ENCODE measurements around the gene ADAMTSL1. TPM values are rescaled to one million over a fixed set of nuclear protein-coding genes. Genes with fewer than 3 reads are reported as not detected.

Gene ADAMTSL1
- total RNA-seq, 1 experiment from 2014 or later: not detected

- no peaks in the 10 kb centered on the region for H3K9me3 ChIP-seq (ENCODE audit: control insufficient read depth, insufficient read depth, low read depth, low read length)
- no peak overlapping the region for H3K27ac ChIP-seq (ENCODE audit: low read length)
- TF ChIP-seq POLR2AphosphoS5 (IDR thresholded peaks at IDR 0.05; ENCODE audit: low read depth, low read length): no peak
- TF ChIP-seq TCF7L2 (IDR thresholded peaks at IDR 0.05; ENCODE audit: low read depth, low read length): no peak
- no peak for TF ChIP-seq CTCF (IDR thresholded peaks at IDR 0.05)
- no peak for TF ChIP-seq SIN3A (IDR thresholded peaks at IDR 0.05; ENCODE audit: borderline replicate concordance, insufficient read depth, low read depth, low read length)
- no peak for TF ChIP-seq REST (IDR thresholded peaks at IDR 0.05; ENCODE audit: insufficient read depth in 1 of 2, low read depth in 2 of 2, low read length in 1 of 2)
- intact Hi-C loops (cut with micrococcal nuclease; ENCODE audit: unreplicated experiment): no loop called here
- no peaks in the 10 kb centered on the region for H3K4me1 ChIP-seq (ENCODE audit: control insufficient read depth, insufficient read depth, low read length)
- ATAC-seq (no peak), DNase-seq (ENCODE audit: low read depth, low spot score) (no peak)
- H3K36me3 ChIP-seq (ENCODE audit: control insufficient read depth, insufficient read depth, low read length): no peaks in the 10 kb centered on the region
- BruUV-seq (replicated peaks): no TSS peak
- H3K4me3 ChIP-seq (ENCODE audit: low read depth in 2 of 2, low read length in 2 of 2): no peak overlapping the region
- ChIA-PET POLR2A (no interaction called here), CTCF (no interaction called here)
- in situ Hi-C loops (cut with HindIII; ENCODE audit: low pct_unique_long_range_greater_than_20kb, low sequenced_read_pairs): no loop called here
- no peaks in the 10 kb centered on the region for H3K27me3 ChIP-seq (ENCODE audit: control insufficient read depth, insufficient read depth, low read length)
Measured at GRCh38 chr9:18536554-18536953, 62.6 kb downstream of the ADAMTSL1 start.

- Histone ChIP-seq H3K27me3 (ENCODE audit: control insufficient read depth, insufficient read depth, low read length) (no peaks in the 10 kb centered on the region), H3K9me3 (ENCODE audit: control insufficient read depth, insufficient read depth, low read depth, low read length) (no peaks in the 10 kb centered on the region), H3K4me3 (ENCODE audit: low read depth in 2 of 2, low read length in 2 of 2) (no peak overlapping the region), H3K36me3 (ENCODE audit: control insufficient read depth, insufficient read depth, low read length) (no peaks in the 10 kb centered on the region), H3K4me1 (ENCODE audit: control insufficient read depth, insufficient read depth, low read length) (no peaks in the 10 kb centered on the region), H3K27ac (ENCODE audit: low read length) (no peak overlapping the region)
- ChIA-PET POLR2A (no interaction called here), CTCF (no interaction called here)
- no peak for TF ChIP-seq REST (IDR thresholded peaks at IDR 0.05; ENCODE audit: insufficient read depth in 1 of 2, low read depth in 2 of 2, low read length in 1 of 2)
- TF ChIP-seq CTCF (IDR thresholded peaks at IDR 0.05): no peak
- TF ChIP-seq SIN3A (IDR thresholded peaks at IDR 0.05; ENCODE audit: borderline replicate concordance, insufficient read depth, low read depth, low read length): no peak
- no peak for TF ChIP-seq POLR2AphosphoS5 (IDR thresholded peaks at IDR 0.05; ENCODE audit: low read depth, low read length)
- TF ChIP-seq TCF7L2 (IDR thresholded peaks at IDR 0.05; ENCODE audit: low read depth, low read length): no peak
- intact Hi-C loops (cut with micrococcal nuclease; ENCODE audit: unreplicated experiment) (no loop called here), in situ Hi-C loops (cut with HindIII; ENCODE audit: low pct_unique_long_range_greater_than_20kb, low sequenced_read_pairs) (no loop called here)
- no peak for ATAC-seq
- DNase-seq (ENCODE audit: low read depth, low spot score): no peak
- BruUV-seq (replicated peaks): no TSS peak
Measured at GRCh38 chr9:18539203-18539693, 65.3 kb downstream of the ADAMTSL1 start.

Data from Panc1 (cell line).